ENCODE measurements around the gene TRIM67. TPM values are rescaled to one million over a fixed set of nuclear protein-coding genes. Genes with fewer than 3 reads are reported as not detected.

Gene TRIM67
- total and polyA plus RNA-seq, 2 of the 4 experiments (the other 2 are of a cell fraction) = not detected

DNA sequence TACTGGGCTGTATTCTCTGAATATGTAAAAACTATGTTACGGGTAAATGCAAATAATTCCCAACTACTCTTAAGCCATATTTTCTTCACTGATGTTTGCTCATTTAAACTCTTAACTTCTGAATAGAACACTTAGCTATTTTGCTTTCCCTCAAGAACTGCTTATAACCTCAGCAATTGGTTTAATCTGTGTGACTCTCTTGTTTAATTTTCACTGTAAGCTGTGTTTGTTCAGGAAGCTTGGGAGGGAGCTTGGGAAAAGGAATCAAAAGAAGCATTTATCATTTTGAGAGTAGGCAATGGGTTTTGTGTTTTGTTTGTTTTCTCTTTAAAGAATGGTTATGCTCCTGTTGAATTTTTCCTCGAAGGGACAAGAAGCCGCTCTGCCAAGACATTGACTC lies 103.5 kb downstream of the TRIM67 start:
- H3K56ac ChIP-seq (ENCODE audit: extremely low read depth, insufficient read depth, low read length) = no peak overlapping the region
- no peak overlapping the region for H2AFZ ChIP-seq (replicated peaks; ENCODE audit: low read length, poor library complexity)
- H3K36me3 ChIP-seq (ENCODE audit: control insufficient read depth, insufficient read depth, low read length) = peaks cover 29% of the 10 kb centered on the region
- ChIA-PET POLR2A (ENCODE audit: unreplicated experiment) (no interaction called here), CTCF (no interaction called here)
- H2BK20ac ChIP-seq (ENCODE audit: low read depth, low read length) = no peak overlapping the region
- TF ChIP-seq MAZ (IDR thresholded peaks at IDR 0.05; ENCODE audit: borderline replicate concordance, low read depth, low read length) (no peak), RCOR1 (IDR thresholded peaks at IDR 0.05; ENCODE audit: insufficient replicate concordance, low read length) (no peak), RFX5 (IDR thresholded peaks at IDR 0.05; ENCODE audit: low read depth, low read length) (no peak)
- no peak overlapping the region for H2BK15ac ChIP-seq (ENCODE audit: low read depth, low read length)
- no peak overlapping the region for H3K4ac ChIP-seq (ENCODE audit: low read depth, low read length)
- ATAC-seq (ENCODE audit: low read depth) (no peak), DNase-seq (no peak)
- no peak overlapping the region for H2AK5ac ChIP-seq (ENCODE audit: low read depth, low read length)
- no peak overlapping the region for H3K4me2 ChIP-seq (ENCODE audit: low read depth, low read length)
- H3K14ac ChIP-seq (replicated peaks; ENCODE audit: low read depth, low read length) = no peak overlapping the region
- WGBS, 2 experiments (ENCODE audit: extremely low coverage in 2 of 2, insufficient read length in 1 of 2) = no CpG with 5 or more reads among the region's 3 CpGs
- H3K27ac ChIP-seq (ENCODE audit: insufficient read depth, low read length) = no peak overlapping the region
- H3K4me3 ChIP-seq (ENCODE audit: insufficient read depth, low read depth, low read length) = no peak overlapping the region
- BruUV-seq (replicated peaks) = no TSS peak
- dilution Hi-C loops (cut with HindIII; ENCODE audit: low sequenced_read_pairs, unreplicated experiment) (no loop called here), intact Hi-C loops (cut with micrococcal nuclease) (no loop called here), in situ Hi-C loops (cut with MboI; ENCODE audit: low sequenced_read_pairs) (no loop called here)
- no peaks in the 10 kb centered on the region for H3K9me3 ChIP-seq (ENCODE audit: control insufficient read depth, insufficient read depth, low read length)
- no peak overlapping the region for H3K18ac ChIP-seq (ENCODE audit: low read depth, low read length)
- no peak overlapping the region for H3K9ac ChIP-seq (ENCODE audit: low read depth, low read length)
- no peaks in the 10 kb centered on the region; a peak in 1 of 4 replicates for H3K79me1 ChIP-seq (ENCODE audit: low read depth in 1 of 2, low read length in 2 of 2)
- no peaks in the 10 kb centered on the region for H3K27me3 ChIP-seq (ENCODE audit: control insufficient read depth, insufficient read depth, low read length)
- no peak overlapping the region for H3K23ac ChIP-seq (ENCODE audit: low read depth, low read length)
- no peak overlapping the region for H4K91ac ChIP-seq (ENCODE audit: insufficient read depth, low read depth, low read length)
- no peaks in the 10 kb centered on the region for H3K9me1 ChIP-seq (ENCODE audit: insufficient read depth, low read length)
- no peaks in the 10 kb centered on the region for H4K20me1 ChIP-seq (ENCODE audit: insufficient read depth, low read length)
- H3K4me1 ChIP-seq (ENCODE audit: control insufficient read depth, insufficient read depth, low read length) = no peaks in the 10 kb centered on the region
- H2AK9ac ChIP-seq (replicated peaks; ENCODE audit: low read depth, low read length, poor library complexity) = no peak overlapping the region
- no peak overlapping the region for H2BK5ac ChIP-seq (ENCODE audit: low read depth, low read length, poor library complexity, severe bottlenecking)
- H4K8ac ChIP-seq (ENCODE audit: low read depth in 2 of 2, low read length in 2 of 2) = no peak overlapping the region
- no peak overlapping the region for H2BK120ac ChIP-seq (ENCODE audit: low read depth, low read length)
- no peak overlapping the region for H4K5ac ChIP-seq (ENCODE audit: low read depth, low read length)

All from IMR-90 (cell line).